OCI-LY1 (cell line): ENCODE results near the gene PTPRN2.
"Not testable (repeated sequence)": the region's sequence is repeated elsewhere in the genome, so short reads cannot be mapped to it uniquely, and the experiment has no call there.

Experiments
- H2AFZ ChIP-seq: fragments of 200-600 bp; sonication (generic), shearing (Covaris generic); 2 replicates; pipeline ENCODE4 v1.6.0; 2014; ENCODE audit warnings: antibody characterized with exemption, mild to moderate bottlenecking, low read length
- H3F3A ChIP-seq: fragments of 200-600 bp; sonication (generic), shearing (Covaris generic); 2 replicates; pipeline ENCODE4 v1.6.0; 2014; ENCODE audit warnings: mild to moderate bottlenecking, antibody characterized with exemption, low read length, moderate library complexity; ENCODE audit not compliant: insufficient read depth
- H3K27ac ChIP-seq: fragments of 200-600 bp; sonication (generic); 2 replicates; pipeline ENCODE4 v1.5.1; 2014; ENCODE audit warnings: low read length, mixed run types, mild to moderate bottlenecking, low read depth; ENCODE audit not compliant: poor library complexity, severe bottlenecking
- H3K27me3 ChIP-seq: fragments of 200-600 bp; sonication (generic); 2 replicates; pipeline ENCODE4 v1.6.0; 2014; ENCODE audit warnings: antibody characterized with exemption, mild to moderate bottlenecking, low read length, moderate library complexity; ENCODE audit not compliant: insufficient read depth
- H3K36me3 ChIP-seq: fragments of 200-600 bp; sonication (generic); 2 replicates; pipeline ENCODE4 v1.6.1; 2014; ENCODE audit warnings: mild to moderate bottlenecking, antibody characterized with exemption, low read length, moderate library complexity, mixed read lengths; ENCODE audit not compliant: insufficient read depth
- H3K4me1 ChIP-seq: fragments of 200-600 bp; sonication (generic); 2 replicates; pipeline ENCODE4 v1.5.1; 2014; ENCODE audit warnings: mild to moderate bottlenecking, low read length, moderate library complexity; ENCODE audit not compliant: insufficient read depth, severe bottlenecking
- H3K4me2 ChIP-seq: fragments of 200-600 bp; sonication (generic), shearing (Covaris generic); 2 replicates; pipeline ENCODE4 v1.6.1; 2014; ENCODE audit warnings: low read length
- H3K4me3 ChIP-seq: fragments of 200-600 bp; sonication (generic); 2 replicates; pipeline ENCODE4 v1.5.1; 2014; ENCODE audit warnings: low read length, low read depth, mild to moderate bottlenecking, mixed read lengths; ENCODE audit not compliant: poor library complexity, severe bottlenecking
- H3K79me2 ChIP-seq: fragments of 200-600 bp; shearing (Covaris generic); 2 replicates; pipeline ENCODE4 v1.6.1; 2016; ENCODE audit warnings: mixed run types, low read length, mixed read lengths; ENCODE audit not compliant: insufficient read depth
- H3K9ac ChIP-seq: fragments of 200-600 bp; sonication (generic), shearing (Covaris generic); 2 replicates; pipeline ENCODE4 v1.6.1; 2014; ENCODE audit warnings: mild to moderate bottlenecking, low read length, mixed read lengths
- H3K9me2 ChIP-seq: fragments of 200-600 bp; sonication (generic), shearing (Covaris generic); 2 replicates; pipeline ENCODE4 v1.6.1; 2014; ENCODE audit warnings: low read depth, mild to moderate bottlenecking, low read length, mixed read lengths
- H3K9me3 ChIP-seq: fragments of 200-600 bp; shearing (Covaris generic); 2 replicates; pipeline ENCODE4 v1.6.1; 2014; ENCODE audit warnings: low read length, mixed read lengths
- H4K20me1 ChIP-seq: fragments of 200-600 bp; sonication (generic), shearing (Covaris generic); 2 replicates; pipeline ENCODE4 v1.6.0; 2016; ENCODE audit warnings: mild to moderate bottlenecking, low read length; ENCODE audit not compliant: insufficient read depth
- CTCF ChIP-seq: fragments of 200-600 bp; sonication (generic), shearing (Covaris generic); IDR thresholded peaks from 2 replicates; pipeline ENCODE4 v1.5.1; 2017; ENCODE audit warnings: mild to moderate bottlenecking, antibody characterized with exemption, low read length, moderate library complexity, mixed read lengths
- EZH2 ChIP-seq: fragments of 200-600 bp; sonication (generic), shearing (Covaris generic); IDR thresholded peaks from 2 replicates; pipeline ENCODE4 v1.8.0; 2017; ENCODE audit warnings: borderline replicate concordance, mixed run types, mild to moderate bottlenecking, antibody characterized with exemption, low read length, moderate library complexity, mixed read lengths

PTPRN2 gene

GRCh38 chr7:158512042-158512441 lies 75.6 kb downstream of the PTPRN2 start:
- no peak overlapping the region for H3K27ac ChIP-seq
- no peak overlapping the region for H3K4me2 ChIP-seq
- H4K20me1 ChIP-seq: no peaks in the 10 kb centered on the region
- peaks cover 16% of the 10 kb centered on the region; the same call in 1 of the 2 replicates for H3K27me3 ChIP-seq
- H3F3A ChIP-seq: no peaks in the 10 kb centered on the region
- H3K4me3 ChIP-seq: no peak overlapping the region
- no peak for TF ChIP-seq EZH2
- no peak for TF ChIP-seq CTCF
- peaks cover 15% of the 10 kb centered on the region for H3K9me3 ChIP-seq
- no peaks in the 10 kb centered on the region for H3K4me1 ChIP-seq
- H3K36me3 ChIP-seq: peaks cover 8% of the 10 kb centered on the region; the same call in 1 of the 2 replicates
- H3K9ac ChIP-seq: no peak overlapping the region
- H3K9me2 ChIP-seq: no peaks in the 10 kb centered on the region
- no peaks in the 10 kb centered on the region for H3K79me2 ChIP-seq
- no peak overlapping the region for H2AFZ ChIP-seq

GRCh38 chr7:158508802-158509385 lies 78.7 kb downstream of the PTPRN2 start:
- H3F3A ChIP-seq: no peaks in the 10 kb centered on the region
- no peaks in the 10 kb centered on the region for H4K20me1 ChIP-seq
- H3K79me2 ChIP-seq: no peaks in the 10 kb centered on the region
- no peaks in the 10 kb centered on the region for H3K4me1 ChIP-seq
- no peak overlapping the region for H3K9ac ChIP-seq
- H3K9me3 ChIP-seq: peaks cover 29% of the 10 kb centered on the region
- no peak overlapping the region for H3K4me2 ChIP-seq
- peaks cover 11% of the 10 kb centered on the region; the same call in 1 of the 2 replicates for H3K27me3 ChIP-seq
- H2AFZ ChIP-seq: no peak overlapping the region
- no peak overlapping the region for H3K27ac ChIP-seq
- peaks cover 8% of the 10 kb centered on the region; the same call in 1 of the 2 replicates for H3K36me3 ChIP-seq
- no peak for TF ChIP-seq EZH2
- no peak for TF ChIP-seq CTCF
- no peak overlapping the region for H3K4me3 ChIP-seq
- no peaks in the 10 kb centered on the region for H3K9me2 ChIP-seq

GRCh38 chr7:158508321-158508720 lies 79.3 kb downstream of the PTPRN2 start:
- H3K9me2 ChIP-seq: not testable (repeated sequence)

GRCh38 chr7:158507917-158508316 lies 79.7 kb downstream of the PTPRN2 start:
- Histone ChIP-seq H3K4me3 (no peak overlapping the region), H3K4me1 (no peaks in the 10 kb centered on the region), H3K9me3 (peaks cover 29% of the 10 kb centered on the region), H4K20me1 (no peaks in the 10 kb centered on the region), H3K79me2 (no peaks in the 10 kb centered on the region), H3K36me3 (peaks cover 8% of the 10 kb centered on the region; the same call in 1 of the 2 replicates), H3K4me2 (no peak overlapping the region), H3F3A (no peaks in the 10 kb centered on the region), H2AFZ (no peak overlapping the region), H3K27me3 (peaks cover 11% of the 10 kb centered on the region; the same call in 1 of the 2 replicates), H3K9ac (no peak overlapping the region), H3K9me2 (no peaks in the 10 kb centered on the region), H3K27ac (no peak overlapping the region)
- TF ChIP-seq EZH2: no peak
- no peak for TF ChIP-seq CTCF

More at GRCh38 chr7:158508321-158508720, 79.3 kb downstream of the PTPRN2 start:
- H3K27ac ChIP-seq, H3K4me1 ChIP-seq, H4K20me1 ChIP-seq, H3K9ac ChIP-seq, H3K4me2 ChIP-seq, H3F3A ChIP-seq, H3K4me3 ChIP-seq, H2AFZ ChIP-seq, H3K36me3 ChIP-seq, H3K79me2 ChIP-seq: not testable (repeated sequence)
- Histone ChIP-seq H3K27me3 (peaks cover 11% of the 10 kb centered on the region; the same call in 1 of the 2 replicates), H3K9me3 (peaks cover 29% of the 10 kb centered on the region)

- peaks cover 26% of the 10 kb centered on the region for H3K9me3 ChIP-seq
- H3K4me1 ChIP-seq, H4K20me1 ChIP-seq, H3K4me2 ChIP-seq, H2AFZ ChIP-seq, H3K79me2 ChIP-seq, H3K27ac ChIP-seq, H3F3A ChIP-seq, H3K36me3 ChIP-seq, H3K9ac ChIP-seq, H3K4me3 ChIP-seq, H3K9me2 ChIP-seq: not testable (repeated sequence)
- peaks cover 11% of the 10 kb centered on the region; the same call in 1 of the 2 replicates for H3K27me3 ChIP-seq
These were observed 80.4 kb downstream of the PTPRN2 start for GRCh38 chr7:158507175-158507574.
